GM18907 (cell line): ENCODE results near the gene TNK2.

Experiments
- ATAC-seq: cut with Tn5 transposase; IDR thresholded peaks from one replicate; pipeline ENCODE4 v1.9.1; 2021; ENCODE audit warnings: mild to moderate bottlenecking, moderate library complexity; ENCODE audit not compliant: unreplicated experiment

TNK2 gene

GRCh38 chr3:195886181-195887141 is 21.9 kb downstream of the TNK2 start:
- ATAC-seq, result no peak

DNA sequence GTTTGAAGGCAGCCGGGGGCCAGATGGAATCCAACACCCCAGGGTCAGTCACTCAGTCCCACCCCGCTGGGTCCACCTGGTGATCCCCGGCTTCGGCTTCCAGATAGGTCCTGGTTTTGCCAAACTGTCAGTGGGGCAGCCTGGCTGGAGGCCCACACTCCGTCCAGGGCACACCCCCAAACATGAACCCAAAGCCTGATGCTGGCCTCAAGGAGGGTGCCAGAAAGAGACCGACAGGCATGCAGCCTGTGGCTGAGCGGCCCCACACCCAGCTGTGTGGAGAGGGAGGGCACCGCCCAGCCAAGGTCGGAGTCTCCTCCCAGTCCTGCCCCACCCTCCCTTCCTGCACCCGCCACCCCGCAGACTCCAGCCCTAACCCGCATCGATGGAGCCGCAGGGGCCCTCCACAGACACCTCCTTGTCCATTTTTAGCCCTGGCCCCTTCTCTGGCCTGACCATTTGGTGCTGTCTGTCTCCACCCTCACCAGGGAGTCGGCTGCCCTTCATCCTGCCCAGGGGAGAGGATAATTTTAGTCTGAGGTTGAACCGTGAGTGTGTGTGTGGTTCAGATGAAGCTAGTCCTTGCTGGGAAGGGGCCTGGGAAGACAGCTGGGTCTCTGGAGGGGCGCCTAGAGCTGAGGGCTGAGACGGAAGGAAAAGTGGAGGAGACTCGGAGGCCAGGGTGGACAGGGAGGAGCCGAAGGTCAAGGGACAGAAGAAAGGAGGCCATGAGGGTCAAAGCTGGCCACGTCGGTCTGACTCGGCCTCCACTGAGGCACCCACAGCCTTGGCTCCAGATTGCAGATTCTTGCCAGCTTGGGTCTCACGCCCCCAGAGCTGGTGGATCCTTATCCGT is 23.1 kb downstream of the TNK2 start:
- no peak for ATAC-seq

DNA sequence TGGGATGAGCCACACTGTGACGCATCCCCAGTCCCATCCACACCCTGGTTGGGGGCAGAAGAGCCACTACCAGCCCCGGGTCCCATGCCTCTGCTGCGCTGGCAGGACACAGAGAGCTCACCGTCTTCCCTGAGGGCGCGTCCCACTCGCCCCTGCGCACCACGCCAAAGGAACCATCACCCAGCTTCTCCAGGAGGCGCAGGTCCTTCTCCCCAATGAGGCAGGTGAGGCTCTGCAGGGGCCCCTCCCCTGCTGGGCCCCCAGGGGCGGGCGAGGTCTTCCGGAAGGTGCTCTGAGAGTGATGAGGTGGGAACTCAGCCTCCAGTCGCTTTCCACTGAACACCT is 23.7 kb downstream of the TNK2 start:
- ATAC-seq, result no peak

GRCh38 chr3:195883801-195884200 is 24.6 kb downstream of the TNK2 start:
- no peak for ATAC-seq

DNA sequence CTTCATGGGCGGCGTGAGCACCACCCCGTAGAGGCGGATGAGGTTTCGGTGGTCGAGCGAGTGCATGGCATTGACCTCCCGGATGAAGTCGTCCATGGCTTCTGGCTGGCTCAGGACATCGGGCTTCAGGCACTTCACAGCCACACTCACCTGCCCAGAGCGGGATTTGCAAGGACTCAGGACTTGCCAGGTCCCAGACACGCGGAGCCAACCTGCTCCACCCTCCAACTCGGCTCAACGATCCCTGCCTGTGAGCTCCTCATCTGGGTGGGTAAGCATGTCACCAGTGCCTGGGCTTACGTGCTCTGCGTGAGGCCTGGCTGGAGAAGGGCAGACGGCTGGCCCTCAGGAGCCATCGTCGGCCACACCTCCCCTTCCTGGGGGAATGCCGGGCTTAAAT is 25.2 kb downstream of the TNK2 start:
- no peak for ATAC-seq

DNA sequence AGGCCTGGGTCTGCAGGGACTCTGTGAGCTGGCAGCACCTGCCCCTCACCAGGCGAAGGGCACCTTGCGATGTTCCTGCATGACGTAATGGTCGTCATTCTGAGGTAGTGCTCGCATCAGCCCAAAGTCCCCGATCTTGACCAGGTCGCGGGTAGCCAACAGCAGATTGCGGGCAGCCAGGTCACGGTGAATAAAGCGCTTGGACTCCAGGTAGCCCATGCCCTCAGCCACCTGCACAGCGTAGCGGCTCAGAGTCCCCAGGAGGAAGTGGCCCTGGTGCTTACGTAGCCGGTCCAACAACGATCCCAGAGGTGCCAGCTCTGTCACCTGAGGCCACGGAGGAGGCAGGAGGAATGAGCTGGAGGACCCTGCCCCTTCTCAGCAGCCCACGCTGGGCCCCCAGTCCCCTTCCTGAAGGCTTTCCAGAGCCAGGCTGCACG is 26.3 kb downstream of the TNK2 start:
- no peak for ATAC-seq

DNA sequence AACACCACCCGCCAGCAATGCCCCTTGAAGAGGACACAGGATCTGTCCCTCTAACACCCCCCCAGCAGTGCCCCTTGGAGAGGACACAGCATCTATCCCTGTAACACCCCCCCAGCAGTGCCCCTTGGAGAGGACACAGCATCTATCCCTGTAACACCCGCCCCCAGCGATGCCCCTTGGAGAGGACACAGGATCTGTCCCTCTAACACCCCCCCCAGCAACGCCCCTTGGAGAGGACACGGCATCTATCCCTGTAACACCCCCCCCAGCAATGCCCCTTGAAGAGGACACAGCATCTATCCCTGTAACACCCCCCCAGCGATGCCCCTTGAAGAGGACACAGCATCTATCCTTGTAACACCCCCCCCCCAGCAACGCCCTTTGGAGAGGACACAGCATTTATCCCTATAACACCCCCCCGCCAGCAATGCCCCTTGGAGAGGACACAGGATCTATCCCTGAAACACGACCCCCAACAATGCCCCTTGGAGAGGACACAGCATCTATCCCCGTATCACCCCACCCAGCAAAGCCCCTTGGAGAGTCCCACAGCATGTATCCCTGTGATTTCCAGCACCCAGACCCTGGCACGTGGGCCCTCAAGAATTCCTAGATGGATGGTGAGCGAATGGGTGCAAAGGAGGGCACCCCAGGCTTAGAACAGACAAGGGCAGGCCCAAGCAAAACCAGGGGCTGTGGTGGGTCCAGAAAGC is 26.9 kb downstream of the TNK2 start:
- no peak for ATAC-seq

GRCh38 chr3:195880037-195880431 is 28.3 kb downstream of the TNK2 start:
- no peak for ATAC-seq

DNA sequence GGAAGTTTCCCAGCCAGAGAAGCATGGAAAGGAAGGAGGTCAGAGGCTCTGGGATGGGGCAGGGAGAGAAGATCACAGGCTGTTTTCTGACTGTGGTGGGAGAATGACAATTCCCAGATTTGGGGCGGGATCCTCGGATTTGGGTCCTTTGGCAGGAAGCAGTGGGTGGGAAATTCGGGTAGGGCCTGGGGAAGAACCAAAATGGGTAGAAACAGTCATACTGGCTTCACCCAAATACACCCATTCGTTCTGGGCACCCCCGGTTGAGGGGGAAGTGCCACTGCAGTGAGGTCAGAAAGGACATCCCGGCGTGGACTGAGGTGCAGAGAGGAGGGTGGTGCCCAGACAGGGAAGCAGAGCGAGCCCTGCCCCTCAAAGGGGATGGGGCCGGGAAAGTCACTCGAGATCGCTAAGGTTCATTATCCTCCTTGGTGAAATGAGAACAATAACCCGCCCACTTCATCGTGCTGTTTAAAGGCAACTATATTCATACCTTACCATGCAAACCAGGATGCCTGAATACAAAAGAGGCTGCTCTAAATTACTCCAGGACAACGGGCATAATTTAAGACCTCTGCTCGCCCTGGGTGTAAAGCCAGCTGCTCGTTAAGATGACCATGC is 28.8 kb downstream of the TNK2 start:
- ATAC-seq, result no peak

DNA sequence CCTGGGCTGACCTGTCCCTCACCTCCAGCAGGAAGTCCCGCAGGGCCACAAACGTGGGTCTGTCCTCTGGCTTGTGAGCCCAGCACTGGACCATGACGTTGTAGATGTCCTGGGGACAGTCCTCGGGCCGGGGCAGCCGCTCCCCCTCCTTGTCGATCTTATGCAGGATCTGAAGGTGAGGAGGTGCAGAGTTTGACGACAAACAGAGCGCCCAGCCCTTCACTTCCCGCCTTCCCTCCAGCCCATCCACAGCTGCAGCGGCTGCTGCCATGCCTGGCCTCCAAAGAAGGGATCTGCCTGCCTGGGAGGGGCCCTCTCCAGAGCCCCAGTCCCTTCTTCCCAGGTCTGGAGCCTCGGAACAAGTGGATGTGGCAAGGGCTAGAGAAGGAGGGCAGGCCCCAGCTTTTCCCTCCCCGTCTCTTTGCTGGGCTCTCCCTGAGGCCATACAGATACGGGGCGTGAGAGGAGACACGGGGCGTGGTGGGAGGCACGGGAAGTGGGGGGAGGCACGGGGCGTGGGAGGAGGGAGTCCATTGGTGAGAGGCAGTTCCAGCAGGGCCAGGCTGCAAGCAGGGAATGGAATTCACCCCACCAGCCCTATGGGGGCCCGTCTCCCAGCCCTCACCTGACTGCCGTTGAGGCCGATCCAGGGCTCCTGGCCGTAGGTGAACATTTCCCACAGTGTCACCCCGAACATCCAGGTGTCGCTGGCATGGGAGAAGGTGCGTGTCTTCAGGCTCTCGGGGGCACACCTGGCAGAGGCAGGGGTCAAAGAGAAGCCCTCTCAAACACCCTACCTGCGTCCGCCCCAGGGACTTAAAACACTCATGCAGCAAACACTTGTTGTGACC is 29.7 kb downstream of the TNK2 start:
- ATAC-seq, result no peak

DNA sequence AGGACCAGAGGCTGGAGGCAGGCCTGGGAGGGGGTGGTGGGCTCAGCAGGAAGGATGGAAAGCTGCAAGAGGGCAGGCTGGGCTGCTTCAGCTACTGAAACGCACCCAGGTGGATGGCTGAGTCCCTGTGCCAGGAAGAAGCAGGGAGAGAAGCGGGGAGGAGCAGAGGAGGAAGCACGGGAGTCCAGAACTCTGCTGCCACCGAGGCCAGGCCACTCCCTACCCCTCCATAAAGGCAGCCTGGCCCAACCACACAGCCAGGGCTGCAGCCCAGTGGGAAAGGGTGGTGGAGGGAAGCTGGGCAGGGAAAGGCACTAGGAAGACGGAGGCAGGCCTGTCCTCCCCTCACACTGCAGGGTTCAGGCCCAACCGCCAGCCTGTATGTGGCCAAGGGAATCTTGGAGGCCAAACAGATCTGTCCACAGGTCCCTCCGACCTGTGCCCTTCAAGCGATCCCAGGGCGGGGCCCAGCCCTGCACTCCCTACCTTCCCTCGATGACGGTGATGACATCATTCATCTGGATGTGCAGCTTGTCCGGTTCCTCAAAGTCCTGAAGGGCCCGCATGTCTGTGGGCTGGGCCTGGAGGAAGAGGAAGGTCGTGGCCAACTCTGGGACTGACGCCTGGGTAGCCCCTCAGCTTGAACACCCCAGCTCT is 30.5 kb downstream of the TNK2 start:
- ATAC-seq, result no peak

DNA sequence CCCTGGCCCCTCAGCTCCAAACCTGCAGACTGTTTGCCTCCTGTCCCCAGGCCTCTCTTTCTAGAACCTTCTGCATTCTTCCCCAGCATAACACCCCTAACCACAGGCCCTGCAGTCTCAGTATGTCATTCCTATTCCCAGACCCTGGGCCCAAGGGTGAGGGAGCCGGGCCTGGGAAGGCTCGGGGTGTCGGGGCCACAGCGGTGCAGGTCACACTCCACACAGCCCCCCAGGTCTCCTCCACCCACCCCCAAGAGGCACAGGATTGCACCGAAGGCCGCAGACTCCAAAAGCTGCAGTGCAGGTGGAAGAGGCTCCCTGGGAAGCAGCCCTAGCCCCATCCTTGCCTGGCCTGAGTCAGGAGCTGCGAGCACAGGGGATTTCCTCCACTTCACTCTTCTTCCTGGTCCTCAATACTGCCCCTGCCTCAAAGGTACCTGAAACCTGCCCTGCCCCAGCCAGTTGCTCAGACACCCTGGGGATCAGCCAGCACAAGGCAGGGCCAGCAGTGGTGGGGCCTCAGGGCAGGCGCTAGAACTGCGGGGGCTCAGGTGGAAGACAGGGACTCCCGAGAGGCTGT is 31.1 kb downstream of the TNK2 start:
- ATAC-seq, result no peak

DNA sequence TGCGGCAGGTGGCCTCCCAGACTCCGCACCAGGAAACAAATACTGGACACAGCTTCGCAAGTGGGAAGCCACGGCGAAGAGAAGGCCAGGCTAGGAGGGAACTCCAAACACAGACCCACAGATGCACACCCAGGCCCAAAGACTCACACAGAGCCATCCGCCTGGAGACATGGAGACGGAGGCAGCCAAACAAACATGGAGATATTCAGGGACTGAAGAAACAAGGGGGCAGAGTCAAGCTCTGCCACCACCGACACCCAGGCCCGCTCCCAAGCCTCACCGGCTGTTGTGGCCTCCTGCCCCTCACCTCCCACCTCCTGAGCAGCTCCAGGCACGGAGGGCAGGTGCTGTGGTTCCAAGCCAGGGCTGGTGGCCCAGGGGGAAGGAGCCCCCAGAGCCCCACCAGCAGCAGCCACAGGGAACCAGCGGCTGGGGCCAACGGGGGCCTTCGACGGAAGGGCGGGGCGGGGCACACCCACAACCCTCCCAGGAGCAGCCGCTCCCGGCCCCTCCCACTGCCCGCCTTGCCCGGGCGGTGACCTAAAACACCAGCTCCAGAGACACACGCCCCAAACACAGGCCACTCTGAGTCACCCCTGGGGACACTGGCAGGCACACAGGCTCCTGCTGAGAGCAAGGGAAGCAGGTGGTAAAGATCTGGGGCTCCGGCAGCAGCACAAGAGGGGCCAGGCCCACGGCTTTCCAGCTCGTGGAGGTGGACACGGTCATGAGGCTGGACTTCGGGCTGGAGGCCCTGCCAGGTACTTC is 31.9 kb downstream of the TNK2 start:
- ATAC-seq, result no peak

DNA sequence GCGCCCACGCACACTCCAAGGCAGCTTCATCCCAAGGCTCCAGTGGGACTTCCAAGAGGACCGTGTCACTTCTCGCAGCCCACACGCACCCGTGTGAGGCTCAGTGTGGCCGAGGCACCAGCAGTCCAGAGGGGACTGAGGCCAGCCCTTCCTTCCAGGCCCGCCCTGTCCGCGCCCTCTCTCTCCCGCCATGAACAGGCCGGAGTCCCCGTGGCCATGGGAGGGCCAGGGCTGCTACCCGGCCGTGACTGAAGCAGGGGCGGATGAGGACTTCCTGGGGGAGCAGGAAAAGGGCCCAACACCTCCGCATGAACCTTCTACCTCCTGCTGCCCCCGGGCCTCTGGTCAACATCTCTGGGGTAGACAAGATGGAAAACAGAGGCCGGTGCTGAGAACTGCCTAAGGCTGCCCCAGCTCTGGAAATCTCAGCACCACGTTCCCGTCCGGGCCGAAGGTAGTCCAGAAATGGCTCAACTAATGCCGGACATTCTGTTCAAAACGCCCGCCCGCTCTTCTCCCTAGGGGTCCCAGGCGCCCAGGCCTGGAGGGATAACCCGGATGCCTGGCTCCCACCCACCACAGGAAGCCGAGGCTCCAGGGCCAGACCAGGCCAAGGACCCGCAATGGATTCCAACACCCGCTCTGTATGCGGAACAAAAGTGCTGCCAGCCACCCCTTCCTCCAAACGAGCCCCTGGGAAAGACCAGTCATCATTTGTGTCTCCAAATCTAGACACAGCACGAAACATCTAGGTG is 32.7 kb downstream of the TNK2 start:
- no peak for ATAC-seq

DNA sequence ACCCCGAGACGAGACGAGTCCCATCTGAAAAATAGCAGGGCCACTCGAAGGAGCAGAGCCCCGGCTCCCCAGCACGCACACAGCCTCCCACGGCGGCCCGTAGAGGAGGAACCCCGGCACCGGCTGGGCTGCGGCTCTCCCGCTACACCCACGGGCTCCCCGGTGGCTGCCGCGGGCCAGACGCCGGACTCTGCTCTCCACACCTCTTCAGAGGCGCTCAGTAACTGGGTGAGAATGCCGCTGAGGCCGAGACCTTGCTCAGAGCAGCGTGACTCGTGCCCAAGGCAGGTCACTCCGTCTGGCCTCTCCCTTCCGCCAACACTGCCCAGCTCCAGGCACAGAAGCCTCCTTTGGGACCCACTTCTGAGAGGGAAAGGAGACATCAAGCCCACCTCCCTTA is 34.4 kb downstream of the TNK2 start:
- no peak for ATAC-seq

GRCh38 chr3:195873281-195873887 is 35.0 kb downstream of the TNK2 start:
- ATAC-seq, result no peak

- ATAC-seq, result no peak
These were observed 35.6 kb downstream of the TNK2 start for GRCh38 chr3:195872800-195873199.
